ENCODE data around the gene DPYD.

DNA sequence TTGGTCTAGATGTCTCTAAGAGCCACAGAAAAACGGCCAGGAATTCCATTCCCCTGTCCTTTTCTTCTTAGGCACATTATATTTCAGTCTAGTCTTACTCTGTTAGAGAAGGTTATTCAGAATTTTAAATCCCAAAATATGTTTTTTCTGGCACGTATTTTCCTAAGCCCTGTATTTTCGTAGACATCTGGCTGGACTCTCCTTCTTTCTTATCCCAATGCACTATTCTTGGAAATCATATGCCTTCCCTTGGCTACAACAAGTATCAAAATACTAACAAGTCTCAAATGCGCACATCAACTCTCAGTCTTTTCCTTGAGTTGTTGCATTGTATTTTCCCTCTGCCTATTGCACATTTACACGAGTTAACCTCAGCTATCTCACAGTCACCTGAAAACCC is 96.2 kb downstream of the DPYD start:
- TF ChIP-seq POLR2A (IDR thresholded peaks at IDR 0.05; ENCODE audit: low read length) = no peak
- no peak for TF ChIP-seq GATA1 (IDR thresholded peaks at IDR 0.05; ENCODE audit: low read depth, low read length)
